Mesenchymal stem cell (in vitro differentiated cells and primary cell): ENCODE measurements around the gene NECAB3.

Source experiments
- DNase-seq: peaks from one replicate; pipeline ENCODE4 v3.0.0-alpha.2; 2013
- H2AFZ ChIP-seq: one replicate; pipeline ENCODE4 v1.6.1; 2013; ENCODE audit warnings: low read depth, mild to moderate bottlenecking, control low read depth, inconsistent platforms, low read length, moderate library complexity
- H2AK5ac ChIP-seq: 2 replicates; pipeline ENCODE4 v1.6.1; 2013; ENCODE audit warnings: low read length, moderate library complexity, mild to moderate bottlenecking, inconsistent platforms; ENCODE audit not compliant: severe bottlenecking
- H2BK120ac ChIP-seq: one replicate; pipeline ENCODE4 v1.6.1; 2013; ENCODE audit warnings: low read depth, mild to moderate bottlenecking, inconsistent platforms, low read length, moderate library complexity
- H2BK12ac ChIP-seq, 2 experiments: one replicate each; pipeline ENCODE4 v1.6.1; 2013; ENCODE audit warnings: inconsistent platforms in 2 of 2, low read length in 2 of 2, mild to moderate bottlenecking in 2 of 2, moderate library complexity in 2 of 2, control low read depth in 1 of 2
- H2BK15ac ChIP-seq: one replicate; pipeline ENCODE4 v1.6.1; 2013; ENCODE audit warnings: mild to moderate bottlenecking, low read depth, inconsistent platforms; ENCODE audit not compliant: poor library complexity, severe bottlenecking
- H2BK5ac ChIP-seq: 2 replicates; pipeline ENCODE4 v1.6.1; 2013; ENCODE audit warnings: low read depth, mild to moderate bottlenecking, low read length, control low read depth, inconsistent platforms; ENCODE audit not compliant: poor library complexity, severe bottlenecking
- H3K14ac ChIP-seq, 2 experiments: one replicate each; pipeline ENCODE4 v1.6.1; 2013; ENCODE audit warnings: inconsistent platforms in 2 of 2, low read length in 2 of 2, control low read depth in 1 of 2, mild to moderate bottlenecking in 1 of 2, moderate library complexity in 1 of 2
- H3K18ac ChIP-seq, 2 experiments: one replicate each; pipeline ENCODE4 v1.6.1; 2013; ENCODE audit warnings: inconsistent platforms in 2 of 2, low read length in 2 of 2, control low read depth in 1 of 2, low read depth in 1 of 2, mild to moderate bottlenecking in 1 of 2
- H3K23ac ChIP-seq, 2 experiments: one replicate each; pipeline ENCODE4 v1.6.1; 2013; ENCODE audit warnings: inconsistent platforms in 2 of 2, low read length in 2 of 2, mild to moderate bottlenecking in 2 of 2, moderate library complexity in 2 of 2, control low read depth in 1 of 2
- H3K27ac ChIP-seq: 2 replicates; pipeline ENCODE4 v1.5.1; 2013; ENCODE audit warnings: mild to moderate bottlenecking, moderate library complexity, low read length, control low read depth, inconsistent platforms; ENCODE audit not compliant: poor library complexity, severe bottlenecking
- H3K27me3 ChIP-seq, 2 experiments: 2 replicates each; pipeline versions ENCODE4 v1.6.1 to v1.7.0; 2013; ENCODE audit warnings: low read length in 2 of 2, mild to moderate bottlenecking in 2 of 2, moderate library complexity in 2 of 2, control low read depth in 1 of 2, inconsistent platforms in 1 of 2; ENCODE audit not compliant: control insufficient read depth in 1 of 2, insufficient read depth in 1 of 2
- H3K36me3 ChIP-seq, 2 experiments: 2 replicates each; pipeline versions ENCODE4 v1.6.1 to v1.7.0; 2013; ENCODE audit warnings: low read length in 2 of 2, control low read depth in 1 of 2, inconsistent platforms in 1 of 2, low read depth in 1 of 2, mild to moderate bottlenecking in 1 of 2; ENCODE audit not compliant: insufficient read depth in 2 of 2, control insufficient read depth in 1 of 2
- H3K4ac ChIP-seq, 2 experiments: one replicate each; pipeline ENCODE4 v1.6.1; 2013; ENCODE audit warnings: inconsistent platforms in 2 of 2, low read length in 2 of 2, mild to moderate bottlenecking in 2 of 2, moderate library complexity in 2 of 2, control low read depth in 1 of 2, low read depth in 1 of 2
- H3K4me1 ChIP-seq: 2 replicates; pipeline ENCODE4 v1.6.1; 2013; ENCODE audit warnings: low read depth, low read length, control low read depth; ENCODE audit not compliant: control insufficient read depth, insufficient read depth
- H3K4me2 ChIP-seq: 2 replicates; pipeline ENCODE4 v1.6.1; 2013; ENCODE audit warnings: low read length, mild to moderate bottlenecking, inconsistent platforms; ENCODE audit not compliant: poor library complexity, severe bottlenecking
- H3K4me3 ChIP-seq, 2 experiments: 2 replicates each; pipeline versions ENCODE4 v1.5.1 to v1.7.0; 2013; ENCODE audit warnings: low read length in 2 of 2, mild to moderate bottlenecking in 2 of 2, control low read depth in 1 of 2, low read depth in 1 of 2; ENCODE audit not compliant: insufficient read depth in 1 of 2
- H3K79me1 ChIP-seq: replicated peaks from 2 replicates; pipeline ENCODE4 v1.6.1; 2013; ENCODE audit warnings: mild to moderate bottlenecking, control low read depth, low read length, inconsistent platforms; ENCODE audit not compliant: poor library complexity, severe bottlenecking
- H3K9ac ChIP-seq: 2 replicates; pipeline ENCODE4 v1.7.0; 2013; ENCODE audit warnings: mild to moderate bottlenecking, low read length, moderate library complexity
- H3K9me3 ChIP-seq: 2 replicates; pipeline ENCODE4 v1.7.0; 2013; ENCODE audit warnings: mild to moderate bottlenecking, low read length; ENCODE audit not compliant: control insufficient read depth
- H4K8ac ChIP-seq: one replicate; pipeline ENCODE4 v1.6.1; 2013; ENCODE audit warnings: inconsistent platforms, mild to moderate bottlenecking, low read length, moderate library complexity
- H4K91ac ChIP-seq: one replicate; pipeline ENCODE4 v1.6.1; 2013; ENCODE audit warnings: mild to moderate bottlenecking, low read length, inconsistent platforms
- WGBS: methylation state at CpG from one replicate; pipeline ENCODE4 v1.1.7; 2013; ENCODE audit warnings: mixed read lengths; 5-methylcytosine and 5-hydroxymethylcytosine counted together

Gene NECAB3

GRCh38 chr20:33624399-33624798, 49.8 kb downstream of the NECAB3 start:
- Histone ChIP-seq H3K4ac (no peak overlapping the region), H3K4me3 (no peak overlapping the region), H2BK5ac (no peak overlapping the region), H3K14ac (no peak overlapping the region), H2BK120ac (no peak overlapping the region), H4K91ac (no peak overlapping the region), H3K36me3 (peaks cover 30 to 66% of the 10 kb centered on the region in 2 experiments), H3K9me3 (no peaks in the 10 kb centered on the region), H3K4me1 (peaks cover 2% of the 10 kb centered on the region), H3K23ac (no peak overlapping the region), H3K79me1 (peaks cover 1% of the 10 kb centered on the region), H3K9ac (no peak overlapping the region), H2BK12ac (no peak overlapping the region), H2AFZ (no peak overlapping the region), H3K27ac (no peak overlapping the region), H3K18ac (no peak overlapping the region), H2AK5ac (no peak overlapping the region), H2BK15ac (no peak overlapping the region), H3K27me3 (no peaks in the 10 kb centered on the region), H3K4me2 (no peak overlapping the region), H4K8ac (no peak overlapping the region)
- no peak for DNase-seq
- 100% methylated on average over 2 of the region's 3 CpGs for WGBS

- no peaks in the 10 kb centered on the region for H3K27me3 ChIP-seq
- no peak overlapping the region for H4K8ac ChIP-seq
- H3K23ac ChIP-seq: no peak overlapping the region
- H3K79me1 ChIP-seq: peaks cover 1% of the 10 kb centered on the region
- H3K36me3 ChIP-seq: peaks cover 26 to 53% of the 10 kb centered on the region in 2 experiments
- no peak overlapping the region for H3K9ac ChIP-seq
- no peak overlapping the region for H3K18ac ChIP-seq
- H4K91ac ChIP-seq: no peak overlapping the region
- H2AFZ ChIP-seq: no peak overlapping the region
- H2BK12ac ChIP-seq: no peak overlapping the region
- no peak overlapping the region for H3K4me3 ChIP-seq
- H3K4me2 ChIP-seq: no peak overlapping the region
- H3K4ac ChIP-seq: no peak overlapping the region
- H2BK5ac ChIP-seq: no peak overlapping the region
- H2AK5ac ChIP-seq: no peak overlapping the region
- no peak overlapping the region for H3K27ac ChIP-seq
- 97% methylated on average over 9 of the region's 10 CpGs for WGBS
- H3K4me1 ChIP-seq: peaks cover 2% of the 10 kb centered on the region
- no peak overlapping the region for H3K14ac ChIP-seq
- H2BK15ac ChIP-seq: no peak overlapping the region
- DNase-seq: no peak
- H3K9me3 ChIP-seq: no peaks in the 10 kb centered on the region
- H2BK120ac ChIP-seq: no peak overlapping the region
Observed at GRCh38 chr20:33622705-33623365, 51.4 kb downstream of the NECAB3 start.

GRCh38 chr20:33621717-33622400, 52.4 kb downstream of the NECAB3 start:
- 98% methylated on average over 3 of the region's 4 CpGs for WGBS

GRCh38 chr20:33612001-33612400, 62.2 kb downstream of the NECAB3 start:
- no peak overlapping the region for H3K4me2 ChIP-seq
- no peak overlapping the region for H3K9ac ChIP-seq
- no peak overlapping the region for H3K23ac ChIP-seq
- no peak overlapping the region for H3K4ac ChIP-seq
- no peak overlapping the region for H2BK12ac ChIP-seq
- no peak overlapping the region for H2BK5ac ChIP-seq
- H3K4me3 ChIP-seq: no peak overlapping the region
- no peak overlapping the region for H4K8ac ChIP-seq
- H2AK5ac ChIP-seq: no peak overlapping the region
- H2BK15ac ChIP-seq: no peak overlapping the region
- WGBS: 80% methylated on average over 1 of the region's 4 CpGs
- H3K36me3 ChIP-seq: peaks cover 9 to 84% of the 10 kb centered on the region in 2 experiments
- no peak overlapping the region for H4K91ac ChIP-seq
- H3K4me1 ChIP-seq: no peaks in the 10 kb centered on the region
- no peak overlapping the region for H2BK120ac ChIP-seq
- H3K9me3 ChIP-seq: no peaks in the 10 kb centered on the region
- H3K79me1 ChIP-seq: peaks cover 4% of the 10 kb centered on the region
- DNase-seq: no peak
- H3K14ac ChIP-seq: no peak overlapping the region
- no peak overlapping the region for H3K18ac ChIP-seq
- no peak overlapping the region for H3K27ac ChIP-seq
- H2AFZ ChIP-seq: no peak overlapping the region
- H3K27me3 ChIP-seq: no peaks in the 10 kb centered on the region

More at GRCh38 chr20:33621717-33622400, 52.4 kb downstream of the NECAB3 start:
- Histone ChIP-seq H2BK12ac (no peak overlapping the region), H3K4me3 (no peak overlapping the region), H3K27ac (no peak overlapping the region), H3K4ac (no peak overlapping the region), H3K36me3 (peaks cover 23 to 55% of the 10 kb centered on the region in 2 experiments), H3K14ac (no peak overlapping the region), H2AFZ (no peak overlapping the region), H3K9me3 (no peaks in the 10 kb centered on the region), H3K23ac (no peak overlapping the region), H3K4me1 (peaks cover 2% of the 10 kb centered on the region), H2BK15ac (no peak overlapping the region), H2AK5ac (no peak overlapping the region), H2BK120ac (no peak overlapping the region), H3K18ac (no peak overlapping the region), H3K79me1 (peaks cover 1% of the 10 kb centered on the region), H4K91ac (no peak overlapping the region), H3K9ac (no peak overlapping the region), H4K8ac (no peak overlapping the region), H3K27me3 (no peaks in the 10 kb centered on the region), H3K4me2 (no peak overlapping the region), H2BK5ac (no peak overlapping the region)
- DNase-seq: no peak
